GM23248 (cell line): ENCODE results near the gene TYW5. TPM values are rescaled to one million over a fixed set of nuclear protein-coding genes. Genes with fewer than 3 reads are reported as not detected.

ENCODE experiments used
- DNase-seq: peaks from one replicate; pipeline ENCODE4 v3.0.0-alpha.2; 2015
- H2AFZ ChIP-seq: fragments of 200-600 bp; sonication (generic); 2 replicates; pipeline ENCODE4 v1.6.1; 2016; ENCODE audit warnings: antibody characterized with exemption
- H3F3A ChIP-seq: fragments of 200-600 bp; sonication (generic); 2 replicates; pipeline ENCODE4 v1.6.1; 2016; ENCODE audit warnings: mild to moderate bottlenecking, antibody characterized with exemption, mixed run types; ENCODE audit not compliant: insufficient read depth
- H3K27ac ChIP-seq: fragments of 200-600 bp; sonication (generic); 2 replicates; pipeline ENCODE4 v1.5.1; 2016; ENCODE audit warnings: mild to moderate bottlenecking
- H3K27me3 ChIP-seq: fragments of 200-600 bp; sonication (generic); replicated peaks from 2 replicates; pipeline ENCODE4 v1.6.1; 2016; ENCODE audit warnings: mild to moderate bottlenecking; ENCODE audit not compliant: insufficient read depth
- H3K36me3 ChIP-seq: fragments of 200-600 bp; sonication (generic); 2 replicates; pipeline ENCODE4 v1.6.1; 2016; ENCODE audit warnings: low read depth, mild to moderate bottlenecking
- H3K4me1 ChIP-seq: fragments of 200-600 bp; sonication (generic); 2 replicates; pipeline ENCODE4 v1.6.1; 2016; ENCODE audit warnings: mild to moderate bottlenecking; ENCODE audit not compliant: insufficient read depth
- H3K4me2 ChIP-seq: fragments of 200-600 bp; sonication (generic); one replicate; pipeline ENCODE4 v1.6.1; 2016; ENCODE audit warnings: mild to moderate bottlenecking; ENCODE audit not compliant: unreplicated experiment
- H3K4me3 ChIP-seq: fragments of 200-600 bp; sonication (generic); 2 replicates; pipeline ENCODE4 v1.5.1; 2016; ENCODE audit warnings: mild to moderate bottlenecking
- H3K79me2 ChIP-seq: fragments of 200-600 bp; sonication (generic); 2 replicates; pipeline ENCODE4 v1.6.1; 2016; ENCODE audit warnings: mild to moderate bottlenecking; ENCODE audit not compliant: insufficient read depth
- H3K9ac ChIP-seq: fragments of 200-600 bp; sonication (generic); 2 replicates; pipeline ENCODE4 v1.6.1; 2016; ENCODE audit warnings: mild to moderate bottlenecking
- H3K9me2 ChIP-seq: fragments of 200-600 bp; sonication (generic); 2 replicates; pipeline ENCODE4 v1.6.1; 2016; ENCODE audit warnings: mixed run types, mild to moderate bottlenecking, moderate library complexity; ENCODE audit not compliant: insufficient read depth
- H3K9me3 ChIP-seq: fragments of 200-600 bp; sonication (generic); one replicate; pipeline ENCODE4 v1.6.1; 2017; ENCODE audit warnings: low read depth
- H4K20me1 ChIP-seq: fragments of 200-600 bp; sonication (generic); 2 replicates; pipeline ENCODE4 v1.6.0; 2016; ENCODE audit not compliant: insufficient read depth
- EZH2 ChIP-seq: fragments of 200-600 bp; sonication (generic); IDR thresholded peaks from 2 replicates; pipeline ENCODE4 v1.6.1; 2018; ENCODE audit warnings: antibody characterized with exemption, mild to moderate bottlenecking; ENCODE audit not compliant: insufficient read depth, poor library complexity, severe bottlenecking
- EZH2phosphoT487 ChIP-seq: fragments of 200-600 bp; sonication (generic); IDR thresholded peaks from 2 replicates; pipeline ENCODE4 v1.6.1; 2018; ENCODE audit warnings: antibody characterized with exemption, moderate library complexity, mild to moderate bottlenecking, low read depth; ENCODE audit not compliant: insufficient read depth
- WGBS, 2 experiments: methylation state at CpG; one replicate each; pipeline ENCODE4 v1.1.6; 2015 to 2017; ENCODE audit warnings: low lambda C conversion rate in 2 of 2, low coverage in 1 of 2; ENCODE audit errors: missing lambda C conversion rate in 2 of 2; 5-methylcytosine and 5-hydroxymethylcytosine counted together
- in situ Hi-C: fragments of 300-500 bp; cut with MboI; formaldehyde crosslinking; loops from 2 replicates; pipeline ENCODE4 v1.15.0; 2020
- polyA plus RNA-seq: library from polyadenylated mRNA; unstranded; fragments of >200 nt; fragmentation: Nextera tagmentation; extraction: Ambion mirVana; gene quantifications from 2 replicates; pipeline ENCODE4 v1.2.1, GENCODE V29; 2016
- total RNA-seq: library from RNA; depleted of rRNA; stranded (reverse); fragments of >200 nt; shearing (Covaris generic); gene quantifications from 2 replicates; pipeline ENCODE4 v1.2.3, GENCODE V29; 2014

The TYW5 gene
- total and polyA plus RNA-seq, 2 experiments from 2014 or later = 6.6 to 7.0 TPM

GRCh38 chr2:199932312-199932855 lies 22.9 kb downstream of the TYW5 start:
- Histone ChIP-seq H3K9ac (no peak overlapping the region), H2AFZ (no peak overlapping the region), H3K27me3 (no peaks in the 10 kb centered on the region), H3K9me2 (no peaks in the 10 kb centered on the region), H3K27ac (no peak overlapping the region), H3K36me3 (peaks cover 53% of the 10 kb centered on the region), H3K4me1 (no peaks in the 10 kb centered on the region; the same call in 1 of the 2 replicates), H4K20me1 (no peaks in the 10 kb centered on the region), H3K4me3 (no peak overlapping the region), H3K79me2 (peaks cover 13% of the 10 kb centered on the region), H3F3A (peaks cover 12% of the 10 kb centered on the region; the same call in 1 of the 2 replicates), H3K9me3 (no peaks in the 10 kb centered on the region), H3K4me2 (no peak overlapping the region)
- TF ChIP-seq EZH2phosphoT487 (no peak), EZH2 (no peak)
- in situ Hi-C loops = no loop called here
- DNase-seq = no peak
- WGBS, 2 experiments = 74 to 75% methylated on average over 4 of the region's 4 CpGs

GRCh38 chr2:199929262-199929661 lies 26.0 kb downstream of the TYW5 start:
- Histone ChIP-seq H3F3A (peaks cover 19% of the 10 kb centered on the region; the same call in 1 of the 2 replicates), H3K9ac (no peak overlapping the region), H3K9me2 (no peaks in the 10 kb centered on the region), H3K4me2 (no peak overlapping the region), H3K4me3 (no peak overlapping the region), H3K79me2 (peaks cover 44% of the 10 kb centered on the region), H2AFZ (no peak overlapping the region), H3K27ac (no peak overlapping the region), H3K4me1 (peaks cover 13% of the 10 kb centered on the region), H3K36me3 (peaks cover 43% of the 10 kb centered on the region), H3K27me3 (no peaks in the 10 kb centered on the region), H3K9me3 (no peaks in the 10 kb centered on the region), H4K20me1 (no peaks in the 10 kb centered on the region)
- in situ Hi-C loops = no loop called here
- 64 to 71% methylated on average over 2 of the region's 2 CpGs for WGBS, 2 experiments
- no peak for DNase-seq
- TF ChIP-seq EZH2phosphoT487 (no peak), EZH2 (no peak)

- Histone ChIP-seq H2AFZ (no peak overlapping the region), H3K27me3 (no peaks in the 10 kb centered on the region), H3K4me1 (peaks cover 13% of the 10 kb centered on the region), H4K20me1 (0 out of 2 replicates have a peak, but pooled peaks cover 5% of the 10 kb centered on the region), H3F3A (peaks cover 19% of the 10 kb centered on the region; the same call in 1 of the 2 replicates), H3K4me3 (no peak overlapping the region), H3K36me3 (peaks cover 38% of the 10 kb centered on the region), H3K9ac (no peak overlapping the region), H3K27ac (no peak overlapping the region), H3K9me2 (no peaks in the 10 kb centered on the region), H3K9me3 (no peaks in the 10 kb centered on the region), H3K79me2 (peaks cover 50% of the 10 kb centered on the region), H3K4me2 (no peak overlapping the region)
- no peak for TF ChIP-seq EZH2
- no peak for TF ChIP-seq EZH2phosphoT487
- in situ Hi-C loops = no loop called here
- no peak for DNase-seq
Observed at GRCh38 chr2:199928626-199929025, 26.7 kb downstream of the TYW5 start.

GRCh38 chr2:199928226-199928625 lies 27.1 kb downstream of the TYW5 start:
- Histone ChIP-seq H2AFZ (no peak overlapping the region), H3K27me3 (no peaks in the 10 kb centered on the region), H3K9me3 (no peaks in the 10 kb centered on the region), H4K20me1 (0 out of 2 replicates have a peak, but pooled peaks cover 5% of the 10 kb centered on the region), H3K9ac (no peak overlapping the region), H3K4me2 (no peak overlapping the region), H3K36me3 (peaks cover 38% of the 10 kb centered on the region), H3K27ac (no peak overlapping the region), H3K9me2 (no peaks in the 10 kb centered on the region), H3K4me3 (no peak overlapping the region), H3F3A (peaks cover 17% of the 10 kb centered on the region; the same call in 1 of the 2 replicates), H3K4me1 (peaks cover 13% of the 10 kb centered on the region), H3K79me2 (peaks cover 54% of the 10 kb centered on the region)
- WGBS, 2 experiments = 2 to 5% methylated on average over 2 of the region's 2 CpGs
- in situ Hi-C loops = no loop called here
- TF ChIP-seq EZH2 = no peak
- TF ChIP-seq EZH2phosphoT487 = no peak
- DNase-seq = no peak
